Neural cell (in vitro differentiated cells): ENCODE measurements around the gene PRB3. TPM values are rescaled to one million over a fixed set of nuclear protein-coding genes. Genes with fewer than 3 reads are reported as not detected.

Source experiments
- H2AFZ ChIP-seq: fragments of 200-600, 300-800 bp; sonication (generic), shearing (Covaris generic); 2 replicates; pipeline ENCODE4 v1.6.0; 2014; ENCODE audit warnings: low read depth, mild to moderate bottlenecking, antibody characterized with exemption, low read length, moderate library complexity
- H3F3A ChIP-seq: fragments of 200-600 bp; shearing (Covaris generic); 2 replicates; pipeline ENCODE4 v1.6.1; 2016; ENCODE audit warnings: mild to moderate bottlenecking, moderate library complexity, mixed read lengths, antibody characterized with exemption, low read length; ENCODE audit not compliant: insufficient read depth, poor library complexity, severe bottlenecking
- H3K27ac ChIP-seq: fragments of 200-600, 300-800 bp; sonication (generic), shearing (Covaris generic); 2 replicates; pipeline ENCODE4 v1.5.1; 2014; ENCODE audit warnings: mild to moderate bottlenecking, low read length, moderate library complexity
- H3K27me3 ChIP-seq: fragments of 300-800, 200-600 bp; sonication (generic), shearing (Covaris generic); 2 replicates; pipeline ENCODE4 v1.6.0; 2014; ENCODE audit warnings: mild to moderate bottlenecking, low read depth, low read length, moderate library complexity; ENCODE audit not compliant: insufficient read depth
- H3K36me3 ChIP-seq: fragments of 300-800, 200-600 bp; sonication (generic), shearing (Covaris generic); 2 replicates; pipeline ENCODE4 v1.5.1; 2014; ENCODE audit warnings: mild to moderate bottlenecking, antibody characterized with exemption, low read length, moderate library complexity; ENCODE audit not compliant: insufficient read depth
- H3K4me2 ChIP-seq: fragments of 300-800, 200-600 bp; sonication (generic), shearing (Covaris generic); 2 replicates; pipeline ENCODE4 v1.6.0; 2014; ENCODE audit warnings: mild to moderate bottlenecking, low read length
- H3K4me3 ChIP-seq: fragments of 300-800, 200-600 bp; sonication (generic), shearing (Covaris generic); 2 replicates; pipeline ENCODE4 v1.5.1; 2014; ENCODE audit warnings: mild to moderate bottlenecking, low read length, moderate library complexity
- H3K79me2 ChIP-seq: fragments of 200-600 bp; shearing (Covaris generic); replicated peaks from 2 replicates; pipeline ENCODE4 v1.6.0; 2014; ENCODE audit warnings: mild to moderate bottlenecking, low read length, moderate library complexity; ENCODE audit not compliant: insufficient read depth
- H3K9ac ChIP-seq: fragments of 300-800, 200-600 bp; sonication (generic), shearing (Covaris generic); 2 replicates; pipeline ENCODE4 v1.6.1; 2016; ENCODE audit warnings: mild to moderate bottlenecking, low read length, mixed read lengths
- H3K9me2 ChIP-seq: fragments of 200-600 bp; shearing (Covaris generic); 2 replicates; pipeline ENCODE4 v1.6.1; 2016; ENCODE audit warnings: mild to moderate bottlenecking, low read length, mixed read lengths; ENCODE audit not compliant: insufficient read depth
- H3K9me3 ChIP-seq: fragments of 200-600, 300-800 bp; sonication (generic), shearing (Covaris generic); 2 replicates; pipeline ENCODE4 v1.6.1; 2016; ENCODE audit warnings: mild to moderate bottlenecking, mixed run types, low read length, moderate library complexity, mixed read lengths
- H4K20me1 ChIP-seq: fragments of 200-600 bp; shearing (Covaris generic); 2 replicates; pipeline ENCODE4 v1.6.1; 2016; ENCODE audit warnings: mild to moderate bottlenecking, mixed run types; ENCODE audit not compliant: insufficient read depth
- CTCF ChIP-seq: fragments of 450-650 bp; IDR thresholded peaks from 2 replicates; pipeline ENCODE4 v1.5.1; 2014; ENCODE audit warnings: antibody characterized with exemption, mild to moderate bottlenecking, moderate library complexity; ENCODE audit not compliant: poor library complexity, severe bottlenecking
- EP300 ChIP-seq: fragments of 450-650 bp; conservative IDR thresholded peaks from 2 replicates; pipeline ENCODE4 v1.6.1; 2014; ENCODE audit warnings: antibody characterized with exemption, mild to moderate bottlenecking, moderate library complexity; ENCODE audit not compliant: poor library complexity, severe bottlenecking
- EZH2 ChIP-seq: fragments of 200-600, 300-800 bp; shearing (Covaris generic), sonication (generic); IDR thresholded peaks from 2 replicates; pipeline ENCODE4 v1.6.1; 2014; ENCODE audit warnings: antibody characterized with exemption, low read length, borderline replicate concordance, mild to moderate bottlenecking; ENCODE audit not compliant: insufficient read depth, poor library complexity, severe bottlenecking
- MXI1 ChIP-seq: fragments of 450-650 bp; conservative IDR thresholded peaks from 2 replicates; pipeline ENCODE4 v1.6.1; 2014; ENCODE audit warnings: antibody characterized with exemption, mild to moderate bottlenecking; ENCODE audit not compliant: poor library complexity, severe bottlenecking
- POLR2AphosphoS5 ChIP-seq: IDR thresholded peaks from 2 replicates; pipeline ENCODE4 v1.6.1; 2012
- RAD21 ChIP-seq: fragments of 450-650 bp; conservative IDR thresholded peaks from 2 replicates; pipeline ENCODE4 v1.6.1; 2014; ENCODE audit warnings: antibody characterized with exemption, mild to moderate bottlenecking, moderate library complexity
- REST ChIP-seq: IDR thresholded peaks from 2 replicates; pipeline ENCODE4 v1.6.1; 2012; ENCODE audit warnings: borderline replicate concordance
- SMC3 ChIP-seq: fragments of 450-650 bp; conservative IDR thresholded peaks from 2 replicates; pipeline ENCODE4 v1.6.1; 2014; ENCODE audit warnings: antibody characterized with exemption, mild to moderate bottlenecking, moderate library complexity; ENCODE audit not compliant: poor library complexity
- TAF1 ChIP-seq: IDR thresholded peaks from 2 replicates; pipeline ENCODE4 v1.6.1; 2012; ENCODE audit warnings: low read depth
- polyA minus RNA-seq: library from RNA; depleted of rRNA, polyadenylated mRNA; stranded (reverse); fragments of >200 nt; gene quantifications from 2 replicates; pipeline ENCODE4 v1.2.3, GENCODE V29; 2014
- polyA plus RNA-seq: library from polyadenylated mRNA; depleted of rRNA; stranded (reverse); fragments of >200 nt; gene quantifications from 2 replicates; pipeline ENCODE4 v1.2.3, GENCODE V29; 2014

PRB3 gene
- polyA plus RNA-seq, result not detected in 2 replicates
- not detected in 2 replicates for polyA minus RNA-seq

GRCh38 chr12:11269607-11270006 is at the start of gene PRB3:
Gene PRB3 (minus strand): TSS chr12:11269707. CDS start chr12:11269669, 38 bp downstream.
- Histone ChIP-seq H3K4me2 (no peak within 1 kb of the TSS), H3K4me3 (no peak within 1 kb of the TSS), H3K27ac (no peak within 1 kb of the TSS), H3K9ac (no peak within 1 kb of the TSS), H3K79me2 (no peaks in the 10 kb centered on the region), H3F3A (no peaks in the 10 kb centered on the region), H3K27me3 (no peaks in the 10 kb centered on the region), H2AFZ (no peak within 1 kb of the TSS), H4K20me1 (no peaks in the 10 kb centered on the region), H3K9me3 (no peaks in the 10 kb centered on the region), H3K9me2 (no peaks in the 10 kb centered on the region), H3K36me3 (no peaks in the 10 kb centered on the region)
- no peak for TF ChIP-seq SMC3
- no peak for TF ChIP-seq CTCF
- TF ChIP-seq TAF1, result no peak
- TF ChIP-seq EP300, result no peak

- no peaks in the 10 kb centered on the region for H3K79me2 ChIP-seq
- H3K27ac ChIP-seq, result no peak within 1 kb of the TSS
- H3K4me2 ChIP-seq, result no peak within 1 kb of the TSS
- no peaks in the 10 kb centered on the region for H3K9me3 ChIP-seq
- H3K36me3 ChIP-seq, result no peaks in the 10 kb centered on the region
- H3K4me3 ChIP-seq, result no peak within 1 kb of the TSS
- H3K27me3 ChIP-seq, result no peaks in the 10 kb centered on the region
- H2AFZ ChIP-seq, result no peak within 1 kb of the TSS
- no peaks in the 10 kb centered on the region for H4K20me1 ChIP-seq
- no peak within 1 kb of the TSS for H3K9ac ChIP-seq
- H3K9me2 ChIP-seq, result no peaks in the 10 kb centered on the region
- no peak for TF ChIP-seq RAD21
- no peak for TF ChIP-seq REST
- no peak for TF ChIP-seq TAF1
- no peak for TF ChIP-seq SMC3
- no peak for TF ChIP-seq CTCF
- no peak for TF ChIP-seq MXI1
- TF ChIP-seq POLR2AphosphoS5, result no peak
- no peak for TF ChIP-seq EP300
- TF ChIP-seq EZH2, result no peak
- no peaks in the 10 kb centered on the region for H3F3A ChIP-seq
These were observed 40.8 kb upstream of the PRB3 start, which contains the start of gene PRB4 for GRCh38 chr12:11310336-11310735. Gene PRB4 (minus strand): TSS chr12:11310436. CDS start chr12:11310398, 38 bp downstream.
